B cell (primary cell): ENCODE results near the gene ZNF775. TPM values are rescaled to one million over a fixed set of nuclear protein-coding genes. Genes with fewer than 3 reads are reported as not detected.

ENCODE experiments used
- ATAC-seq: fragments of 200-7000 bp; cut with Tn5 transposase; one replicate; pipeline ENCODE4 v1.10.0; 2021; ENCODE audit warnings: low read depth, mild to moderate bottlenecking, moderate number of reproducible peaks, moderate library complexity
- CTCF ChIA-PET: fragments of 350-600 bp; sonication (Branson Sonifier 250); formaldehyde crosslinking; loops from one replicate; lab custom pipeline; 2021; ENCODE audit warnings: antibody characterized with exemption, inconsistent platforms; lab: Charles Lee
- POLR2A ChIA-PET: fragments of 350-600 bp; sonication (Branson Sonifier 250); formaldehyde crosslinking; loops from one replicate; lab custom pipeline; 2021; ENCODE audit warnings: antibody characterized with exemption; lab: Charles Lee
- DNase-seq: peaks from one replicate; pipeline ENCODE4 v3.0.0; 2013
- H2AFZ ChIP-seq: 2 replicates; pipeline ENCODE4 v1.6.1; 2012; ENCODE audit warnings: mild to moderate bottlenecking, low read depth, low read length; ENCODE audit not compliant: insufficient read depth, poor library complexity, severe bottlenecking
- H3K27ac ChIP-seq, 2 donors: 1 replicate in 1 of 2; 2 replicates in 1 of 2; pipeline ENCODE4 v1.5.1; 2012 to 2013; ENCODE audit warnings: low read length in 2 of 2, mild to moderate bottlenecking in 2 of 2, moderate library complexity in 1 of 2
- H3K27me3 ChIP-seq, 4 experiments: fragments of 200-600 bp in 1 of 4; sonication (generic) in 1 of 4; replicated peaks in 1 of 4; 1 replicate in 2 of 4; 2 replicates in 2 of 4; pipeline versions ENCODE4 v1.6.1 to v1.7.0; 2013 to 2016; ENCODE audit warnings: low read length in 3 of 4, mild to moderate bottlenecking in 2 of 4, mixed read lengths in 1 of 4, moderate library complexity in 1 of 4; ENCODE audit not compliant: insufficient read depth in 4 of 4, control insufficient read depth in 3 of 4; ENCODE audit errors: control extremely low read depth in 1 of 4
- H3K36me3 ChIP-seq, 2 experiments: replicated peaks in 1 of 2; 1 replicate in 1 of 2; 2 replicates in 1 of 2; pipeline versions ENCODE4 v1.6.1 to v1.7.1; 2013; ENCODE audit warnings: low read length in 1 of 2; ENCODE audit not compliant: insufficient read depth in 2 of 2, control insufficient read depth in 1 of 2; ENCODE audit errors: control extremely low read depth in 1 of 2, extremely low read depth in 1 of 2
- H3K4me1 ChIP-seq, 2 donors: fragments of 200-600 bp in 1 of 2; sonication (generic) in 1 of 2; 1 replicate in 1 of 2; 2 replicates in 1 of 2; pipeline versions ENCODE4 v1.5.1 to v1.6.1; 2013 to 2017; ENCODE audit warnings: low read length in 2 of 2; ENCODE audit not compliant: control insufficient read depth in 2 of 2, insufficient read depth in 2 of 2
- H3K4me2 ChIP-seq: replicated peaks from 2 replicates; pipeline ENCODE3; 2012; ENCODE audit warnings: mild to moderate bottlenecking, low read depth, low read length; ENCODE audit not compliant: poor library complexity, severe bottlenecking
- H3K4me3 ChIP-seq, 5 experiments: fragments of 200-600 bp in 1 of 5; sonication (generic) in 1 of 5; 1 replicate in 3 of 5; 2 replicates in 2 of 5; pipeline versions ENCODE4 v1.5.1 to v1.7.0; 2011 to 2016; ENCODE audit warnings: low read length in 4 of 5, mild to moderate bottlenecking in 4 of 5, low read depth in 2 of 5, control low read depth in 1 of 5, moderate library complexity in 1 of 5; ENCODE audit not compliant: insufficient read depth in 1 of 5; ENCODE audit errors: control extremely low read depth in 1 of 5, extremely low read depth in 1 of 5
- H3K79me2 ChIP-seq: fragments of 200-600 bp; sonication (generic); one replicate; pipeline ENCODE4 v1.6.0; 2016; ENCODE audit warnings: low read length; ENCODE audit not compliant: control insufficient read depth, insufficient read depth
- H3K9ac ChIP-seq: fragments of 200-600 bp; sonication (generic); 2 replicates; pipeline ENCODE4 v1.6.1; 2017; ENCODE audit warnings: mild to moderate bottlenecking, low read length, moderate library complexity
- H3K9me3 ChIP-seq, 3 donors: one replicate each; pipeline versions ENCODE4 v1.6.1 to v1.7.1; 2013; ENCODE audit warnings: low read length in 2 of 3; ENCODE audit not compliant: control insufficient read depth in 2 of 3, insufficient read depth in 1 of 3; ENCODE audit errors: control extremely low read depth in 1 of 3
- H4K20me1 ChIP-seq: 2 replicates; pipeline ENCODE4 v1.6.0; 2012; ENCODE audit warnings: mild to moderate bottlenecking, low read length; ENCODE audit not compliant: insufficient read depth, control insufficient read depth, poor library complexity, severe bottlenecking
- H3K27ac Mint-ChIP-seq: one replicate; pipeline ENCODE4 v1.8.0; 2021; ENCODE audit warnings: mixed read lengths
- H3K27me3 Mint-ChIP-seq: one replicate; pipeline ENCODE4 v1.8.0; 2021; ENCODE audit warnings: mixed read lengths
- H3K4me1 Mint-ChIP-seq: one replicate; pipeline ENCODE4 v1.8.0; 2021; ENCODE audit warnings: mixed read lengths
- H3K4me3 Mint-ChIP-seq: one replicate; pipeline ENCODE4 v1.8.0; 2021; ENCODE audit warnings: mixed read lengths
- H3K9me3 Mint-ChIP-seq: one replicate; pipeline ENCODE4 v1.8.0; 2022; ENCODE audit warnings: mixed read lengths; ENCODE audit not compliant: insufficient read depth
- EZH2 ChIP-seq: IDR thresholded peaks from 2 replicates; pipeline ENCODE4 v1.6.1; 2012; ENCODE audit warnings: borderline replicate concordance, low read depth, mild to moderate bottlenecking, moderate library complexity, low read length; ENCODE audit not compliant: insufficient read depth, poor library complexity, severe bottlenecking
- WGBS: methylation state at CpG from one replicate; pipeline ENCODE4 v1.1.5; 2013; ENCODE audit warnings: missing lambda C conversion rate; ENCODE audit not compliant: insufficient coverage; 5-methylcytosine and 5-hydroxymethylcytosine counted together
- intact Hi-C: fragments of 100-400 bp; cut with micrococcal nuclease; formaldehyde crosslinking; loops from one replicate; pipeline ENCODE4 v1.10.0; 2022
- polyA plus RNA-seq: library from polyadenylated mRNA; depleted of rRNA; stranded (reverse); fragments of >200 nt; gene quantifications from 2 replicates; pipeline ENCODE4 v1.2.3, GENCODE V29; 2012
- total RNA-seq, 2 donors: library from RNA; stranded (reverse); fragments of 120-200 nt in 1 of 2; gene quantifications; 1 replicate in 1 of 2; 2 replicates in 1 of 2; pipeline versions ENCODE4 v1.2.3 to v1.2.4, GENCODE V29; 2013 to 2022
- TF ChIP-seq, protein P1 (sequence below): fragments of 200-600 bp; IDR thresholded peaks from one replicate; pipeline ENCODE4 v1.8.0; 2022; ENCODE audit warnings: antibody characterized with exemption, mild to moderate bottlenecking

Gene ZNF775
- total and polyA plus RNA-seq, 2 donors (not counting 1 experiment from before 2014, with no cell fraction given) = 4.2 to 12.1 TPM

DNA sequence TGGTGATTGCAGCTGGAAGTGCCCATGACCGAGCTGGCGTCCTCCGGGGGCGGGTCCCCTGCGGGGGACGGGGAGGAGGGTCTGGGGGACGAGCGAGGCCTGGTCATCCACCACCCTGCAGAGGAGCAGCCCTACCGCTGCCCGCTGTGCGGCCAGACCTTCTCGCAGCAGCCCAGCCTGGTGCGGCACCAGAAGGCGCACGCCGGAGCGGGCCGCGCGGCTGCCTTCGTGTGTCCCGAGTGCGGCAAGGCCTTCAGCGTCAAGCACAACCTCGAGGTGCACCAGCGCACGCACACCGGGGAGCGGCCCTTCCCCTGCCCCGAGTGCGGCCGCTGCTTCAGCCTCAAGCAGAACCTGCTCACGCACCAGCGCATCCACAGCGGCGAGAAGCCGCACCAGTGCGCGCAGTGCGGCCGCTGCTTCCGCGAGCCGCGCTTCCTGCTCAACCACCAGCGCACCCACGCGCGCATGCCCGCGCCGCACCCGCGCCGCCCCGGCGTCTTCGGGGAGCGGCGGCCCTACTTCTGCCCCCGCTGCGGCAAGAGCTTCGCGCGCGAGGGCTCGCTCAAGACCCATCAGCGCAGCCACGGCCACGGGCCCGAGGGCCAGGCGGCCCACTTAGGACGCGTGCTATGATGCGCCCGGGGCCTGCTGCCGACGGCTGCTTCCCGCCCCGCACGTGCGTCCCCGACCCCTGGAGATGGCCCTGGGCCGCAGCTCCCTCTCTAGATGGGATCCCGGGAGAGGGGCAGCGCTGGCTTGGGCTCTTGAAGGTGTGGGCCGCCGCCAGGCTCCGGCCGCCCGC, 28.7 kb downstream of the ZNF775 start:
- H3K9me3 ChIP-seq = peaks cover 0 to 3% (median 0%) of the 10 kb centered on the region in 3 donors
- H3K4me1 Mint-ChIP-seq = peaks cover 61% of the 10 kb centered on the region
- H3K27me3 Mint-ChIP-seq = no peaks in the 10 kb centered on the region
- DNase-seq (peak; percentile 68), ATAC-seq (no peak)
- no peak overlapping the region for H2AFZ ChIP-seq
- H3K4me2 ChIP-seq = peak overlapping the region; percentile 95
- peaks cover 21% of the 10 kb centered on the region for H3K79me2 ChIP-seq
- H3K27ac ChIP-seq = peak overlapping the region; percentile 93 to 97
- peak overlapping the region; percentile 16 for H3K4me3 Mint-ChIP-seq
- peak overlapping the region in 3 of 5 experiments; percentile 3 to 79 (median 74) for H3K4me3 ChIP-seq
- no peaks in the 10 kb centered on the region for H4K20me1 ChIP-seq
- H3K27ac Mint-ChIP-seq = no peak overlapping the region
- H3K27me3 ChIP-seq = no peaks in the 10 kb centered on the region
- ChIA-PET POLR2A (interaction anchor here (2.5 to 7.1 kb wide), 3 partner anchors 27 to 40 kb away, joined by 10 to 120 read pairs (median 38); partner anchors contain the start of gene REPIN1), CTCF (interaction anchor here (0.8 to 5.3 kb wide), 11 partner anchors 8 to 1261 kb away, joined by 3 to 71 read pairs (median 10); partner anchors contain the start of genes REPIN1 and ZNF398)
- H3K9ac ChIP-seq = no peak overlapping the region
- WGBS = 81% methylated on average over 89 of the region's 91 CpGs
- H3K36me3 ChIP-seq = peaks cover 0 to 37% of the 10 kb centered on the region in 2 experiments
- TF ChIP-seq EZH2 = no peak
- H3K4me1 ChIP-seq = peaks cover 49 to 66% of the 10 kb centered on the region in 2 donors
- intact Hi-C loops = loop anchor here (5.0 to 10.0 kb wide), 2 partner anchors 983 to 1420 kb away; no protein-coding TSS in a partner anchor
- H3K9me3 Mint-ChIP-seq = no peaks in the 10 kb centered on the region

DNA sequence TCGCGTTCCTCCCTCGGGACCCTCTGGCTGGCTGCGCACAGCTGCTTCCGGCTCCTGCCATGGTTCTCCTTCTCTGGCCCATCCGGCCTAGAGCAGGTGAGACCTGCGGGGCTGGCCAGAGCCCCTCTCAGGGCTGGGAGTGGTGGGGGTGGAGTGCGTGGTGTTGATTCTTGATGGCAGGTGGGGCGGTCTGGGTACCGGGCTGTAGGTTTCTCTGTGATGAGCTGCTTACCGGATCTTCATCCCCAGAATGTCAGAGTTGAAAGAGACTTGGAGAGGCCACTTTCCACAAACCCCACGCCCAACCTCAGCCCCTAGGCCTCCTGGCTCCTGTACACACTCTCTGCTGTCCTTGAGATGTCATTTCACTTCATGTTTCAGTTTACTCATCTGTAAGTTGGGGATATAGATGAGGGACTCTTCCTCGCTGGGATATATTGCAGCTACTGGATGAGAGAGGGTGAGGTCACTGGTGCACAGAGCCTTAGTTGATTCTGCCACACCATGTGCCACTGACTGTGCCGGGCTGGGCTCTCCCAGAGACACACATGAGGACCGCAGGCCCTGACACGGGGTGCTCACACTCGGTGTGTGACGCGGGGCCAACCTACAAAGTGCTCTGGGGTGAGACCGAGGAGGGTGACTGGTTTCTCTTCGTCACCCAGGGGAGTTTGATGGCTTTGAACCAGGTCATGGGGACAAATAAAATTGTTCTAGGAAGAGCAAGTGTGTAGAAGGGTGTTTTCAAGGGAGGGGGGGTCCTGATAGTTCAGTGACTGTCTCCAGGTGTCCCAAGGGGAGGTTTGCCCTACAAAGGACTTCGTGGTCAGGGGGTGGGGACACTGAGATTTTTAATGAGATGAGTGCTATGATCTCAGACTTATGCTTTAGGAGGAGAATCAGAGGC, 29.5 kb downstream of the ZNF775 start:
- H3K9me3 ChIP-seq = peaks cover 0 to 3% (median 0%) of the 10 kb centered on the region in 3 donors
- Mint-ChIP-seq H3K27ac (peak overlapping the region; percentile 97), H3K4me3 (peak overlapping the region; percentile 90), H3K27me3 (no peaks in the 10 kb centered on the region), H3K9me3 (no peaks in the 10 kb centered on the region), H3K4me1 (peaks cover 53% of the 10 kb centered on the region)
- intact Hi-C loops = loop anchor here (5.0 to 10.0 kb wide), 2 partner anchors 984 to 1421 kb away; no protein-coding TSS in a partner anchor
- H3K9ac ChIP-seq = no peak overlapping the region
- peak; percentile 95 for DNase-seq
- whole genome bisulfite sequencing = 38% methylated on average over 15 of the region's 22 CpGs
- H3K4me2 ChIP-seq = peak overlapping the region; percentile 95
- H4K20me1 ChIP-seq = no peaks in the 10 kb centered on the region
- H2AFZ ChIP-seq = no peak overlapping the region
- H3K27me3 ChIP-seq = no peaks in the 10 kb centered on the region
- no peak for TF ChIP-seq EZH2
- TF ChIP-seq, protein P1, sequence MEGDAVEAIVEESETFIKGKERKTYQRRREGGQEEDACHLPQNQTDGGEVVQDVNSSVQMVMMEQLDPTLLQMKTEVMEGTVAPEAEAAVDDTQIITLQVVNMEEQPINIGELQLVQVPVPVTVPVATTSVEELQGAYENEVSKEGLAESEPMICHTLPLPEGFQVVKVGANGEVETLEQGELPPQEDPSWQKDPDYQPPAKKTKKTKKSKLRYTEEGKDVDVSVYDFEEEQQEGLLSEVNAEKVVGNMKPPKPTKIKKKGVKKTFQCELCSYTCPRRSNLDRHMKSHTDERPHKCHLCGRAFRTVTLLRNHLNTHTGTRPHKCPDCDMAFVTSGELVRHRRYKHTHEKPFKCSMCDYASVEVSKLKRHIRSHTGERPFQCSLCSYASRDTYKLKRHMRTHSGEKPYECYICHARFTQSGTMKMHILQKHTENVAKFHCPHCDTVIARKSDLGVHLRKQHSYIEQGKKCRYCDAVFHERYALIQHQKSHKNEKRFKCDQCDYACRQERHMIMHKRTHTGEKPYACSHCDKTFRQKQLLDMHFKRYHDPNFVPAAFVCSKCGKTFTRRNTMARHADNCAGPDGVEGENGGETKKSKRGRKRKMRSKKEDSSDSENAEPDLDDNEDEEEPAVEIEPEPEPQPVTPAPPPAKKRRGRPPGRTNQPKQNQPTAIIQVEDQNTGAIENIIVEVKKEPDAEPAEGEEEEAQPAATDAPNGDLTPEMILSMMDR = no peak
- CTCF ChIA-PET = interaction anchor here (1.6 to 5.3 kb wide), 3 partner anchors 9 to 52 kb away, joined by 7 to 71 read pairs (median 25); partner anchors contain the start of gene REPIN1
- peaks cover 0 to 37% of the 10 kb centered on the region in 2 experiments for H3K36me3 ChIP-seq
- ATAC-seq = peak; percentile 63
- H3K4me3 ChIP-seq = no peak overlapping the region
- peak overlapping the region; percentile 91 to 97 for H3K27ac ChIP-seq
- peaks cover 14% of the 10 kb centered on the region for H3K79me2 ChIP-seq
- POLR2A ChIA-PET = interaction anchor here (0.7 to 7.1 kb wide), 4 partner anchors 31 to 563 kb away, joined by 6 to 120 read pairs (median 22); partner anchors contain the start of gene REPIN1
- H3K4me1 ChIP-seq = peaks cover 43 to 60% of the 10 kb centered on the region in 2 donors
